SKM-1 treated with dmso at 0.1 percent for 144 hours (cell line): Measurements from ENCODE around the gene GPD2.
A peak's percentile ranks its signal among the peaks of the same experiment; 100 is the strongest.
"Not testable (repeated sequence)": the region's sequence is repeated elsewhere in the genome, so short reads cannot be mapped to it uniquely, and the experiment has no call there.

Experiments used
- DNase-seq: peaks from one replicate; lab custom pipeline; 2025; ENCODE audit not compliant: unreplicated experiment; lab: John Stamatoyannopoulos, UW

The GPD2 gene

DNA sequence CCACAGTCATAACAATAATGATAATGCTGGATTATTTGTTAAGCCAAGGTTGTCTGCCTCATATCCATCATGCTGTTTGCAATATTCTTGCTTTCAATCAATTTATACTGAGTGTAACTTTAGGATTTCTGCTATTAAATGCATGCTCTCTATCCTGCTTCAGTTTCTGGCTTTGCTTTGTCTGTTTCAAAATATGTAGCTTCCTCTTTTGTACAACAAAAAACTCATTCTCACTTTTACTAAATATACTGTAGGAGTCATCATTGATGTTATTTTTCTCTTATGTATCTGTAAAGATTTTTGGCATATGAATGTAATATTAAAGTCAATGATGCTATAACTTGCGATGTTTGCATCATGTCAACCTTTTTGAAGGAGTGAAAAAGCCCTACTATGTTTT lies 149.3 kb downstream of the GPD2 start:
- DNase-seq: no peak

DNA sequence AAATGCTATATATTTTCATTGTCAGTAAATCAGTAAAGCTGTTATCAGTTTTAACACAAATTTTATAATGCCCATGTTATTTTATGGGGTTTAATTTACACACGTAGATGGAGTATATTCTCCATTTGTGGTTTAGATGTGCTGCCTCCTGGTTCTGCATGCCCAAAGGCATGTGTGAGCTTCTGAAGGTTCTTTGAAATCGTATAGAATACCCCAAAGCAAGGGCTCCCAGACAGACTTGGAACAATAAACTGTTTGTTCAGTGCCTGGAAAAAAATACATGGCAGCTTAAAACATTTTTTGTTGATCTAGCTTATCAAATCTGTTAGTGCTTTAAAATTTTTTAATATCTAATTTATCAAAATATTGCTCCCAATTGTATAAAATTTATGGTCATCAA lies 150.4 kb downstream of the GPD2 start:
- no peak for DNase-seq

DNA sequence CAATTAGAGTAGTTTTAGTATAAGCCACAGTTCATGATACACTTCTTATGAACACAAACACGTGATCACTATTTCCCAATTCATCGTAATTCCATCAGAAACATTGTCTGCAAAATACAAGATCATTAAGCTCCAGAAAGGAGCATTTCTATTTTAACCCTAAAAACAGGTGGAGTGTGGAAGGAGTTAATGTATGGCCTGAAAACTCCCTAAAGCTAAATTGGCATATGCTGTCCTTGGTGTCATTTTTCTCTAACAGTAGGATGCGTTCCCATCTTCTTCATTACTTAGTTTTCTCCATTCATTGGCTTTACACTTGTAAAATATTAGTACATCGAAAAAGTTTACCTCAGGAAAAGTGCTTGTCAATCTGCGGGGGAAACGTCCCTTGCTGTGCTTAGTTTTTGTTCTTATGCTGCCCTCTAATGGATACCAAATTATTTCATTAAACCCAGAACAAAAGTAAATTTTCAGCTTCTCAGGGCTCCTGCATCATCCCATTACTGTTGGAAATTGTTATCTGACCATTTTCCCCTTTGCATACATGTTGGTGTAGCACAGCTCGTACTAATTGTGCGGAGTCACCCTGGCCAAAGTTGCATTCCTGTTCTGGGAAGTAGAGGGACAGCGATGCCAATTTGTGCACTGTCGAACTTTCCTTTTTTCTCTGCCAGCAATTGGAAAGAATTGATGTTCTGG lies 153.4 kb downstream of the GPD2 start:
- peak; percentile 10 for DNase-seq

DNA sequence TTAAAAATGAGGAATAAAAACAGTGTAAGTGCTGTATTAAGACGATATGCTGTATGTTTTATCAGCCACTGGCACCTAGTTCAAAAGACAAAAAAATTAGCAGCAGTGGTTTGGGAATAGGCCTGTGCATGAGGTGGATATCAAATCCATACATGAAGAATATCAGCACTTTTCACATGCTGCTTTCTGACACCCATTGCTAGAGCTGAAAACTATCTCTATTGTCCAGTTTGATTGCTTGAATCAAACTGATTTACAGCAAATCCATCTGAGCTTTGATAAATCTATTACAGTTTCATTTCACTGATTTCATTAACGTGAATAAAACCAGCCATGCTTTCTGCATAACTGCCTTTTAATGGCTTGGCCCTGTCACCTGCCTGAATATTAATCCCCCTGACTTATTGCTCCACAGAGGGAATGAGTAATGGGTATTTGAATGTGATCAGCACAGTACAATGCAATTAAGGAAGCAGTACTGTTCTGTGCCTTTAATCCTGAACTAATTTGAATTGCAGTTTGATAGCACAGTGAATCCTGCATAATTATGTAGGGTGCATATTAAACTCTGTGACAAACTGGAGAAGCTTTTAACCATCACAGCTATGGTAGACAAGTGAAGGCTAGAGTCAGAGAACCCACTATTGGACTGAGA lies 154.0 kb downstream of the GPD2 start:
- no peak for DNase-seq

DNA sequence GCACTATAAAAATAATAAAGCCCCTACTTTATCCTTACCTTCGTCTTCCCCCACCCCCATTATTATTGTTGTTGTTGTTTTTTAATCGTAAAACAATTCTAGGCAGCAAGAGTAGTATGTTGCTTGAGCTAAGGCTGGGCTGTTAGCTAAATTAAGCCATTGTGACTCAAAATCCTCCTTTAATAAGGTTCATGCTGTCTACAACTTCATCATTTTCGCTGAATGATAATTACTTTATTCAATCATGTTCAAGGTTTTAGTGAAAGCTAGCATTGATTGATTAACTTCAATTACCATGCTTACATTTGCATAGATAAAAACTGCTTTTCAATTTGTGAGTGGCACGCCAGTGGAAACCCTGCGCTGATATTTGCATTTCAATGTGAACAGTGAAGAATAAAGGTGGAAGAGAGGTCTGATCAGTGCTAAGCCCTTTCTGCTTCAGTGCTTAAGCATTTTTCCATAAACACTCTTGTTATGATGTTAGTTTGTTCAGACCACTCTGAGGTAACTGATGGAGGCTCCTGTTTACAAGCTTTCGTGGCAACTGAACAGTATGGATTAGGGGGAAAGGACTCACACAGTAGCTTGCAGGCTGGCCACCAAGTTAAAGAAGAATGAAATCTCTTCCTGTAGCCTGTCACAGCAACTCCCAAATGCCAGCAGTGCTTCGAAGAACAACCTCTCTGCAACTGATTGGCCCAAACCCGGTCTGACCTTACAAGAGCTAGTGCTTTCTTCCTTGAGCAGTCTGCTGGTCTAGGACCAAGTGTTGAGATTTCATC lies 156.8 kb downstream of the GPD2 start:
- DNase-seq: no peak

DNA sequence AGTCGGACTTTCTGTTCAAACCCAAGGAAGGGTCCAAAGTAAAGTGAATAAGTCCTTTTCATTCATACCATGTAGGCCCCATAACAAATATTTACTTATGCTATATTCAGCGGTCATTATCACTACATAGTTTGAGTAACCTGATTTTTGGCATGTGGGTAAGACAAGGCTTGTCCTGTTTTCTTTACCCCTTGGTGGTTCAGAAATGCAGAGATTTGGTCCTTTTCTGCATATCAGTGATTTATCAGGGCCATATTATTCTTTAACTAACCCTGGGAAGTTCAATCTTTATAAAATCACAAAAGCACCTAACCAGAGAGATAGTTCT lies 157.4 kb downstream of the GPD2 start:
- no peak for DNase-seq

DNA sequence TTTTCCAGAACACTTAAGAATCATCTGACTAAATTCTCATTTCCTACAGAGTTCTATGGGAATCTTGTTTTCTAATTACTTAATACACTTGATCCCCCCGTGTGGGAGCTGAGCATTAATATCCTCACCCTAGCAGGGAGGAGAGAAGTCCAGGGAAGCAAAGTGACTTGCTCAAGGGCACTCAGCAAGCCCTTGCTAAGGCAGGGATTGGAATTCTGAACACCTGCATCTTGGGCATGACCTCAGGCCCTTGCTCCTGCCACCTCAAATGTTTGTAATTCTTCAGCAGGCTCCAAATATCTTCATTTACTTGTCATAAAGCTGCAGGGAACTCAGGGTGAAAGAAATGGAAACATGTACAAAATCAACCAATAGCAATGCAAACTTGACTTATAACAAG lies 162.4 kb downstream of the GPD2 start:
- DNase-seq: no peak

DNA sequence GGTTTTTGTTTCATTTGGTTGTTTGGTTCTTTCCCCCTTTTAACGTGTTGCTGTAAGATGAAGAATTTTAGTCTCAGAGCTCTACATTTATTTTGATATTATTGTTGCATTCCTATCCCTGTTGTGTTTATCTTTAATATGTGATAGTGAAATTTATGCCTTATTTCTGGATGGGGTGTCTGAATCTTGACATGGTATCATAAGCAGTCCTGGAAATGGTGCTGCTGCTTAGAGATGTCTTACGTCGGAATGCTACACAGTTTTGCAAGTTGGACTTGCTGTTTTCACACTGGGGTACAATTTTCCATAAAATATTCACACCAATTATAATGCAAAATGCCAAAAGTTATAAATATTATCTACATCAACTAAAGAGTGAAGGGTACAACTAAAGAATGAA lies 164.0 kb downstream of the GPD2 start:
- no peak for DNase-seq

DNA sequence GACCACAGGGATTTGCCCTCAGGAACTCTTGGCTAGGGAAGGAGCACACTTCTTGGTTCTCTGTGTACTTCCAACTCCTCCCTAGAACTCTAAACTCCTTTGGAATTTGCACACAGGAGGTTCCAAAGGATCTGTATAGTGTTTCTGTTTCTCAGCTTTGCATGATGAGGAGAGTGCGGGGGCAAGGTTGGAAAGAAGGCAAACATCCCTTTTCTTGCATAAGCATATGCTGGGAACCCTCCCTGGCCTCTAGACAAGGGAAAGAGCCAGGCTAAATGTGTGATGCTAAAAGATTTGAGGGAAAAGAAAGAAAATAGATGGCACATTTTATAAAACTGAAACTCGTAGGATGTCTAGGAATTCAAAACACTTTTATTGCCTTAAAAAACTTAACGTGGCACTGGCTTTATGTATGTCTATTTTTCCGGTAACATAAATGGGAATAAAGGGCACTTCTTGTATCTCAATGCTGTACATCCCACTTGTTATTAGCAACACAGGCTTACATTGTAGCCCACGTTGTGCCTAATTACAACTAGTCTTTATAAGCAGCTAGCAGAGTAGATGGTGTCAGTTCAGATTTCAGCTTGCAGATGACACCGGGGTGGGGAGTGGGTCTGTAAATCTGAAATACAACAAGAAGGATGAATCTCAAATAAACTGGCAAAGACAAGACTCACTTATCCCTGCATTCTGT lies 165.8 kb downstream of the GPD2 start:
- no peak for DNase-seq

DNA sequence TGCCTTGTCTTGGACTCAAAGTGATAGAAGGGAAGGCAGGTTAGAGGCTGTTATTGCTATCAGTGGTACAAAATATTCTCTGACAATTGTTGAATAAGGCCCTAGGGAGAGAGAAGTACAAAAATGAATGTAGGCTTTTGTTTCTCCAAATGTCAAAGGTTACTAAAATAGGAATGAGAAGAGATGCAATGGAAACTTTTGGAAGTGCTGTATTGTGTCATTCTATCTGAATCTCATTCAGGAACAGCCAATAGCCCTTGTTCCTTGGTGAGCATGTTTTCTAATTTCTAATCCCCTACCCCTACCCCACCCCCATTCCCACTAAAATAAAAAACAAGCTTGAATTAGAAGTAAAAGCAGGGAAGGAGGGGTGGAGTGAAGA lies 166.4 kb downstream of the GPD2 start:
- DNase-seq: no peak

DNA sequence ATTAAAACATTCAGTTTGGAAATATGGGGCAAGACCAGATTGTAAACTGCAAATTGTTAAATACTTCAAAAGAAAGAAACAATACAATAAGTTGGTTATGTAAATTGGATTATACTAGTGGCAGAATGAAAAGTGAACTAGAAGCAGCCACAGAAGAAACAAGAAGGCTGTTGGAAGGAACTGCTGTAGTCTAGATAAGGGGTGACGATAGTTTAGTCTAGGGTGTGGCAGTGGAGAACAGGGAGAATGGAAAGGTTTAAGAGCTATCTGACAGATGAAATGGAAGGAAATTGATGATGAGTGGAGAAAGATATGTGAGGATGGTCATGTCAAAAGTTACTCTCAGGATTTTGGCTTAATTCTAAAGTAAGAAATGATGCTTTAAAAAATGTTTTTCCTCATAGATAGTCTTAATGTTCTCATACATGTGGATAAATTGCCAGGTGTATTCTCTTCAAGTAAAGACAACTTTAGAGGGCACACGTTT lies 179.7 kb downstream of the GPD2 start:
- no peak for DNase-seq

DNA sequence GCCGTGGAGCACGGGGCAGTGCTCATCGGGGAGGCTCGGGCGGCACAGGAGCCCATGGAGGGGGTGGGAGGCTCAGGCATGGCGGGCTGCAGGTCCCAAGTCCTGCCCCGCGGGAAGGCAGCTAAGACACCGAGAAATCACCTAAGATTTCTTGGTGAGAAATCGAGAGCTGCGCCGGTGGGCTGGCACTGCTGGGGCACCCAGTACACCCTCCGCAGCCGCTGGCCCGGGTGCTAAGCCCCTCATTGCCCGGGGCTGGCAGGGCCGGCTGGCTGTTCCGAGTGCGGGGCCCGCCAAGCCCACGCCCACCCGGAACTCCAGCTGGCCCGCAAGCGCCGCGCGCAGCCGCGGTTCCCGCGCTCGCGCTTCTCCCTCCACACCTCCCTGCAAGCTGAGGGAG lies 181.9 kb downstream of the GPD2 start:
- DNase-seq: not testable (repeated sequence)

DNA sequence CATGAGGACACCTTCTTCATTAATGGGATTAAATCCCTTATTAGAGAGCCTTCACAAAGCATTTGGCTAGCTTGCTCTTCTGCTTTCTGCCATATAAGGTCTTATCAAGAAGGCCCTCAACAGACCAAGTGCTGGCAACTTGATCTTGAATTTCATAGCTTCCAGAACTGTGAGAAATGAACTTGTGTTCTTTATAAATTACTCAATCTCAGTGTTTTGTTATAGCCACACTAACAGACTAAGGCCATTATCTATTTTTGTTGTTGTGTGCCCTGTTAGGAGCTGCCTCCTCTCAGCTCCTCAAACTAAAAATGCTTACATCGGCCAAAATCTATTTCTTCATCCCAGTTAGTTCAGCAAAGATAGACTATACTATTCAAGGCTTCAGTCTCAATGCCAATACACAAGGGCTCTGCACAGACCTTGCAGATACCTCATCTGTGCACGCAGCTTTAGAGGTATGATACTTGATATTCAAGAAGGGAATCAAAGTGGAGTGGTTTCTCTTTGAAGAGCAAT lies 182.9 kb downstream of the GPD2 start:
- DNase-seq: no peak

DNA sequence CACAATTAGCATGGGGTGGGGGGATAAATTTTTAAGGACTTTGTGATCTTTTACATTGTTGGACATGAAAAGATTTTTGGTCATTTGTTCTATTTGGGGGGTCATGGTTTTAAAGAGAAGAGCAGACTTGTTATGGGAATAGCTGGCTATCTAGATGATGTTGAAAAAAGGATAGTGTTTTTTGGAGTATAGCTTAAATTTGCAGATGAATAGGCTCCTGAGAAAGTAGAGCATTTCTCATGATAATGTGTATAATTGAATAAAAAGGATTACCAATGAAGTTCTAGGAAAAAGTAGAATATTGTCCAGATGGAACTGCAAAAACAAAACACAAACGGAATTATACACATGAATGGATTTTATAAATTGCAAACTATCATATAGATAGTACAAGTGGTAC lies 186.3 kb downstream of the GPD2 start:
- no peak for DNase-seq

DNA sequence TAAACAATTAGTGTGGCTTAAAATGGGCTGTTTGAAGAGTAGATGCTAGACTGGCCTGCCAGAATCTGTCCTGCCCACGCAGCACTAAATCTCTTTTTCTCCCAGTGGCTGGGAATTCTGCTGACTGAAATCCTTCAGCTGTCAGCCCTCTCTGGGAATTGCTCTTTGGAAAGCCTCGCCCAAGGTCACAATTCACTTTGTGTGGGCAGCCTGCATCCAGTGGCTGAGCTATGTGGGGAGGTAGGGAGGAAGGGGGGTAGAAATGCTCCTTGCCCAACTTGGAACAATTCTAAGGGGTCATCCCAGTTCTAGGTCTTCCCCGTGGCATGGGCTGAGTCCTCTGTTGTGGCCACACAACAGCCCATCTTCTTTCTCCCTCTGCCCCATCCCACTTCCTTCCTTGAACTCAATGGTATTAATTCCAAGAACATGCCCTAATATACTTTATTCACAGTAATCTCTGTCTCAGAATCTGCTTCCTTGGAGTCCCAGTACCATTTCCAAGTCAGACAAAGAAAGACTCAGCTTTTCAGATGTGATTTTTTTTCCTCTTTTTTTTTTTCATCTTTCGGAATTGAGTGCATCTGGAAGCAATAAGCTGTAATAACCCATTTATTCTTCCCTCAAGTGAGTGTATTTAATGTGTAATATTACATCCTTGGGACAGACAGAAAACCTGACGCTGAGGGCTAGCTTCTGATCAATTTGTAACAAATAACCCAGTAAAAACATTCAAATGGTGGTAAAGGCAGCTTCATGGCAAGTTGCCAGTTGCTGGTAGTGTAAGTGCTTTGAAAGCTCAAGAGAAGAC lies 189.4 kb downstream of the GPD2 start:
- DNase-seq: no peak

DNA sequence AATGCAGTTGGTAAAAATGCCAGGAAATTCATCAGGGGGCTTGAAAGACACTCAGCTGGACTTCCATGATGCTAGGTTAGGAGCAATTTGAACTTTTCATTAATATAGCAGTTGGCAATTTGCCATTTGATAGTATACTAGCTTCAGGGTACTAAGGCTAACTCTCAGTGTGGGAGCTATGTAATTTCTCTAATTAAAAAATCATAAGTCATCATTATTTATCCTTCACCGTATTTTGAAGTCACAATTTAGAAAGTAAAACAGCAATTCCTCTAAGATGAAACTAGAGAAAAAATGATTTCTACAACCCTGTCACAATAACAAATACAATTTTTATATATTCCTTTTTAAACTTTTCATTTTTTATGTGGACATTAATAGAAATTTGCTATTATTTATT lies 190.8 kb downstream of the GPD2 start:
- no peak for DNase-seq

DNA sequence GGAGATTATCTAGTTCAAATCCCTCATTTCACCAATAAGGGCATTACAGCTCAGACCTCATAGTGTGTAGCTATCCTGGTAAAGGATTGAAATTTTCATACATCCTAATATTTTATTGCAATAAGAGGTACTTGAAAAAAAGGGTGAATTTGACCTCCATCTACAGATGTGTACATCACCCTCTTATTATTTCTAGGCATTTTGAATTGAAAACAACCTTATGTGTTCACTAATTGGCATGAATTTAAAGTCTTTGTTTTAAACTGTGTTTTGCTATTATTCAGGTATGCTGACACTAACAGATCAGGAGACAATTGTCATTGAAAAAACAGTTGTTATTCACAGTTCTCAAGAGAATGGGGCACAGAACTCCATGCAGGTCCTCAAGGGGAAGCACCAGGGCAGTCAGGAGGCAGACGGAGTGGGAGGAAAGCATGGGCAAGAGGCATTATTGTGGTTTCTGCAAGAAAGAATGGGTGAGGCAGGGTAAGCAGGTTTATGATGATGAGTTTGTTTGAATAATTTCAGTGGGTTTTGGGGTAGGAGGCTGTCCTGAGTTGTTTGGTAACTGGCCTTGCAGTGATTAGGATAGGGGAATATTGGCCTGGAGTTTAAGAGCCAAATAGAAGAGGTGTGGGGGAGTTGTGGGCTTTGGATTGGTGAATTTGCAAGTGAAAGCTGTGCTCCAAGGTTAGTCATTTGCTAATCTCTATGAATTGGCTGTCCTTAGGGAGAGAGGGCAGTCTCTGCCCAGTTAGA lies 194.6 kb downstream of the GPD2 start:
- no peak for DNase-seq

DNA sequence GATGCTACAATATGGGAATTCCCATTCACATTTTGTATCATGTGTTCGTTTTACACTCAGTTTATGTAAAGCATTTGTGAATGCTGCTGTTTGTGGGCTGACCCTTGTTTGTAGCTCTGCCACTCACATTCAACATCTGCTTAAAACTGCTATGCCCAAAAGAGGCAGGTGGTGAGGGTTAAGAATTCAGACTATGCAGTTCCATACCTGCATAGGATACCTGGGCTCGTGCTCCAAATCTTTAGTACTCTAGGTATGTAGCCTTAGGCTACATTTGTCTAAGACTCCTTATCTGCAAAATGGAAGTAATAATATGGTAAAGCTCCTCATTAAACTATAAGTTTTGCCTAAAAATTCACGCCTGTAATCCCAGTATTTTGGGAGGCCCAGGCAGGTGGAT lies 199.5 kb downstream of the GPD2 start:
- DNase-seq: no peak
